Effector memory CD4-positive, alpha-beta T cell (primary cell): ENCODE results near the gene SNHG17.

Experiments
- DNase-seq, 3 donors: peaks; one replicate each; pipeline ENCODE4 v3.0.0-alpha.2; 2020
- H3K27ac ChIP-seq: 2 replicates; pipeline ENCODE4 v1.7.0; 2013; ENCODE audit warnings: mild to moderate bottlenecking, low read length, moderate library complexity; ENCODE audit not compliant: insufficient read depth, poor library complexity, severe bottlenecking
- H3K27me3 ChIP-seq: replicated peaks from 2 replicates; pipeline ENCODE4 v1.7.0; 2013; ENCODE audit warnings: mild to moderate bottlenecking, low read length; ENCODE audit not compliant: insufficient read depth, control insufficient read depth, poor library complexity, severe bottlenecking
- H3K36me3 ChIP-seq: 2 replicates; pipeline ENCODE4 v1.7.0; 2013; ENCODE audit warnings: mild to moderate bottlenecking, low read length, moderate library complexity; ENCODE audit not compliant: control insufficient read depth, insufficient read depth
- H3K4me1 ChIP-seq: 2 replicates; pipeline ENCODE4 v1.7.0; 2013; ENCODE audit warnings: low read length, mild to moderate bottlenecking; ENCODE audit not compliant: control insufficient read depth, insufficient read depth, poor library complexity, severe bottlenecking
- H3K4me3 ChIP-seq: 2 replicates; pipeline ENCODE4 v1.7.0; 2013; ENCODE audit warnings: low read length, low read depth, mild to moderate bottlenecking; ENCODE audit not compliant: insufficient read depth, poor library complexity, severe bottlenecking
- H3K9me3 ChIP-seq: 2 replicates; pipeline ENCODE4 v1.7.0; 2013; ENCODE audit warnings: mild to moderate bottlenecking, low read length, moderate library complexity; ENCODE audit not compliant: control insufficient read depth
- total RNA-seq, 3 donors: gene quantifications; one replicate each; lab custom pipeline; 2026; lab: John Stamatoyannopoulos, UW

Gene SNHG17
- total RNA-seq: 50.1 to 69.7 (median 65.8) reads per million in 3 donors

DNA sequence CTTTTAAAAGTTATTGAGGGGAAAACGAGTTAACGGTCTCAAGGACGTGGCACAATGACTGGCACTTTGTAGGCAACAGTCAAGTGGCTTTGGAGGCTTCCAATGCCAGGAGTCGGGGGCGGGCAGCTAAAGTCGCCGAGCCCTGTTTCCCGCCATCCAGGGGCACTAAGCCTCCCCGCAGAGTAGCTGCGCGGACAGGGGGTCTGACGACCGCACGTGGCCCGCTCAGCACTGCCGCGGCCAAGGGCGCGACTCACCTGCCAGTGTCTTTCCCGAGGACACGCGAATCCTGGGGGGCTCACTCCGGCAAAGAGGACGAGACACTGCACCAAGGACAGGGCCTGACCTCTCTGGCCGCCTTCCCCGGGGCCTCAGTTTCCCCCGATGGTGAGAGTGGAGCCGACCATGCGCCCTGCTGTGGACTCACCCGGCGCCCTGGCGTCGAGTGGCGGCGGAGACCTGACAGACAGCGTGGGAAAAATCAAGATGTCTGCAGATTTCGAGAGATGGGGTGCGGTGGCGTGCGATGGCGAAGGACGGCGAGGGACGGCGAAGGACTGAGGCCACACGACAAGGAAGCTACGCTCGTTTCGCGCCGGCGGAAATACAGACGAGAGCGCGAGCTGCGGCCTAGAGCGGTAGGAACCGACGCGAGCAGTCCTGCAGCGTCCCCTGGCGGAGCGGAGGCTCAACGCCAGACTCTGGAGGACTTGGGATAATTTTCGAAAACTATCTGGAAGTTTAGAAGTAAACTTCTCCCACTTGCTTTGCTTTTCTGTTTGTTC lies at the start of gene SNHG17:
TSS of gene SNHG17 (minus strand) at position 559 of the 785 bp plus-strand sequence.
- no peaks in the 10 kb centered on the region for H3K9me3 ChIP-seq
- DNase-seq: peak; percentile 77 to 85 (median 79)
- peaks cover 25% of the 10 kb centered on the region for H3K36me3 ChIP-seq
- no peaks in the 10 kb centered on the region for H3K27me3 ChIP-seq
- H3K4me1 ChIP-seq: peaks cover 23% of the 10 kb centered on the region
- peak within 1 kb of the TSS; percentile 67 for H3K4me3 ChIP-seq
- H3K27ac ChIP-seq: peak within 1 kb of the TSS; percentile 79

DNA sequence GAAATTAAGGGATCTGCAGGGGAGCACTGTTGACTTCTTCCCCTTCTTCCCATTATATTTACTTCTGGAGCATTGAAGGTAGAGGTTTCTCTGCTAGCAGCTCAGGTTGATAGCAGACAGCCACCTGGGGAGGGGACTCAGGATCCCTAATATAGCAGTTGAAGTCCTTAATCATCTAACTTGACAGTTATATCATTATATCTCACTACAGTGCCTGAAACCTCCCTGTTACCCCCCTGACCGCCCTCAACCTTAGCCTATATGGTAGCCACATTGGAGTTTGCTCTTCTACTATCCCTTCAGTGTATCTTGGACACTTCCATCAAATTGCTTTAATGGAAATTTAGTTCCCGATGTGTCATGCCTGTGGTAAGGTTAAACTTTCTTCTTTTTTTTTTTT lies 44.5 kb upstream of the SNHG17 start:
- Histone ChIP-seq H3K9me3 (no peaks in the 10 kb centered on the region), H3K4me3 (no peak overlapping the region), H3K4me1 (peaks cover 4% of the 10 kb centered on the region), H3K36me3 (peaks cover 12% of the 10 kb centered on the region), H3K27ac (no peak overlapping the region), H3K27me3 (no peaks in the 10 kb centered on the region)
- DNase-seq: no peak

DNA sequence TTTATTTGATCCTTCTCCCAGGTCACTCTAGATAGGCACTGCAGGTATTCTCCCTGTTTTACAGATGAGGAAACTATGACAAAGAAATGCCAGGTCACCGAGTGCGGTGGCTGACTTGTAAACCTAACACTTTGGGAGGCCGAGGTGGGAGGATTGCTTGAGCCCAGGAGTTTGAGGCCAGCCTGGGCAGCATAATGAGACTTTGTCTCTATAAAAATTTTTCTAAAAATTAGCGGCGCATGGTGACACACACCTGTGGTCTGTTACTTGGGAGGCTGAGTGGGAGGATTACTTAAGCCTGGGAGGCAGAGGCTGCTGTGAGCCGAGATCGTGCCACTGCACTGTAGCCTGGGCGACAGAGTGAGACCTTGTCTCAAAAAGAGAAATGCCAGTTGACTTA lies 42.6 kb upstream of the SNHG17 start:
- no peak overlapping the region for H3K27ac ChIP-seq
- no peaks in the 10 kb centered on the region for H3K9me3 ChIP-seq
- no peak for DNase-seq
- H3K4me1 ChIP-seq: peaks cover 4% of the 10 kb centered on the region
- no peaks in the 10 kb centered on the region for H3K27me3 ChIP-seq
- peaks cover 6% of the 10 kb centered on the region for H3K36me3 ChIP-seq
- no peak overlapping the region for H3K4me3 ChIP-seq

DNA sequence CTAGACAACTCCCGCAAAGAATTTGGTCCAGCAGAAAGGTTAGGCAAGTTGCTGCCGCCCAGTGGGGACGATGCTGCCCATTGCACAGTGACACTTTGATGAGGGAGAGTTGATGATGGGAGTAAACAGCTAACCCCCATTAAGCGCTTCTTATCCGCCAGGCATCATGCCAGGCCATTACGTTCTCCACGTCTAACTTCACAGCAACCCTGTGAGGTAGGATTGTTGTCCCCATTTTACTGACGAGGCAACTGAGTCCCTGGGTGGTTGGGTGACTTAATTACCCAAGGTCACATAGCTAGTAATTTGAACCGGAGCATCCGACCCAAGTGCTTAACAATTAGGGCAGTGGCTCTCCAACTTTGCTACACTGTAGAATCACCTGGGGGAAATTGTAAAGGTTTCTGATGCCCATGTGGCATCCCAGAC lies 38.3 kb upstream of the SNHG17 start:
- Histone ChIP-seq H3K36me3 (no peaks in the 10 kb centered on the region), H3K4me3 (peak overlapping the region; percentile 71), H3K27ac (peak overlapping the region; percentile 81), H3K9me3 (no peaks in the 10 kb centered on the region), H3K4me1 (peaks cover 4% of the 10 kb centered on the region), H3K27me3 (no peaks in the 10 kb centered on the region)
- DNase-seq: no peak

DNA sequence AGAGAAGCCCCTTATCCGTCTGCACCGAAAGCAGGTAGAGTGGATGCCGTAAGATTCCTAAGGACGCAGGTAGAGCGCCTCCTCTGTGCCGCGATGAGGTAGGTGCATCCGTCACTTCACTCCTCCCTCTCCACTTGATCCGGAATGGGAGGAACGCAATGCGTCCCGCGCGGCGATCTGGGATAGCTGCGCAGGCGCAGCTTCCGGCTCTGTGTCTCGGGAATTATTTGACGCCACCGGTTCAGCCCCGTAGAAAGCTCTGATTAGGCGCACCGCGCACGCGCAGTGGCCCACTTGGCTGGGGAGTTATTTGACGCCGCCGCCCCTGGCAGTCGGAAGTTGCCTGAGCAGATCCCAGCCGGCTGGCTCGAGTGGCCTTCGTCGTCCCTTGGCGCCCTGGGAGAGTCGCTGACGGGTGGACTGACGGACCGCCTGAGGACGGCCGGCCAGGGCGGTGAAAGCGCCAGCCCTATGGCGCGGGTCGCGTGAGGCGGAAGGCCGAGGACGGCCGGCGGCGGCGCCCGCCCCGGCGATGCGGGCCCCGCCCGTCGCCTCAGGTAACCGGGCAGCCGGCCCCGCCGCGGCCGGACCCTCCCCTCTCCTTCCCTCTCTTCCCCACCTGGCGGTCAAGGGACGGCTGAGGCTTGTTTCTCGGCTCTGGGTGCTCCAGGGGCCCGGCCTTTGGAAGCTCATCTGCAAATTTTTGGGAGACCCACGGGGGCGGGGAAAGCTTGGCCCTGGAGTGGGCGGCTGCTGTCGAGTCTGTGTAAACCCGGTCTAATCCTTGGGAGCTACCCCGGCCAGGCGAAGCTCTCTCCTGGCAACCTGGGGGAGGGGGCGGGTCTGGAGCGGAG lies 37.6 kb upstream of the SNHG17 start, which contains the start of gene RALGAPB:
TSS of gene RALGAPB (plus strand) at position 331 of the 854 bp plus-strand sequence. CDS start 15,590 bp downstream, outside the sequence.
- Histone ChIP-seq H3K4me1 (peaks cover 4% of the 10 kb centered on the region), H3K4me3 (peak within 1 kb of the TSS; percentile 71), H3K9me3 (no peaks in the 10 kb centered on the region), H3K27me3 (no peaks in the 10 kb centered on the region), H3K27ac (peak within 1 kb of the TSS; percentile 81), H3K36me3 (no peaks in the 10 kb centered on the region)
- peak; percentile 96 to 98 (median 96) for DNase-seq

DNA sequence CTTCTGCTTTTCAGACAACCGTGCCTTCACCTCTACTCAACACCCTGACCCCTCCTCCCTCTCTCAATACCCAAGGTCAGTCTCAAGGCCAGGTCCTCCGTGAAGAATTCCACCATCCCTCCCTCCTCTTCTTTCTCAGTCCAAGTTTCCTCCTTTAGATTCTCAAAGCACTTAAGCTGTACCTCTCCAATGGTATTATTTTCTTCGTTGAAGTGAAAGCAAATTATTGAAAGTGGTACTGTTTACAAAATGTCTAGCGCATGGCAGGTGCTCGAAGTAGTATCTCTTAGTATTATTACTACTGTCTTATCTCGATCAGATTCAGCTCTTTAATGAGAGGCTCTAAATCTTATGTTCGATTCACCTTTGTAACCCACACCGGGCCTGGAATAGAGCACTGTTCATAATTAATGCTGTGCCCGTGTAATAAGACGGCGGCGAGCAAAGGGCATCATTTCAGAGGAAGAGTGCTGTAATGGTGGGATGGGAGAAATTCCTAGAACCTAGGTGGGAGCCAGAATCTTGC lies 36.9 kb upstream of the SNHG17 start:
- Histone ChIP-seq H3K36me3 (no peaks in the 10 kb centered on the region), H3K27ac (peak overlapping the region; percentile 70), H3K9me3 (no peaks in the 10 kb centered on the region), H3K4me3 (peak overlapping the region; percentile 71), H3K27me3 (no peaks in the 10 kb centered on the region), H3K4me1 (peaks cover 4% of the 10 kb centered on the region)
- no peak for DNase-seq

DNA sequence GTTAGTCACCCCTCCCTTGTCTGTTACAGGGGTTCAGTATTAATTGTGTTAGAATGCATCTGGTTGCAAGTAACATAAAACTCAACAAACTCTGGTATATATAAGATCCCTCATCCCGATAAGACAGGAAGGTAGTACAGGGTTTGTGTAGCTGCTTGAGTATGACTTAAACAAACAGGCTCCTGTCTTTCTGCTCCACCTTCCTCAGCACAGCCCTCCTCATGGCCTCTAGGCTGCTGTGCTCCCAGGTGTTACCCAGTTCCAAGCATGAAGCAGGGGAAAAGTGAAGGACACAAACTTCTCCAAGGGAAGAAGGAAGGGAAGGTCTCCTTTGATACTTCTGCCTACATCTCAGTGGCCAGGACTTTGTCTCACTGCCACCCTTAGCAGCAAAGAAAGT lies 36.1 kb upstream of the SNHG17 start:
- no peaks in the 10 kb centered on the region for H3K36me3 ChIP-seq
- H3K27me3 ChIP-seq: no peaks in the 10 kb centered on the region
- peaks cover 2% of the 10 kb centered on the region for H3K4me1 ChIP-seq
- H3K9me3 ChIP-seq: no peaks in the 10 kb centered on the region
- H3K27ac ChIP-seq: no peak overlapping the region
- DNase-seq: no peak
- no peak overlapping the region for H3K4me3 ChIP-seq

DNA sequence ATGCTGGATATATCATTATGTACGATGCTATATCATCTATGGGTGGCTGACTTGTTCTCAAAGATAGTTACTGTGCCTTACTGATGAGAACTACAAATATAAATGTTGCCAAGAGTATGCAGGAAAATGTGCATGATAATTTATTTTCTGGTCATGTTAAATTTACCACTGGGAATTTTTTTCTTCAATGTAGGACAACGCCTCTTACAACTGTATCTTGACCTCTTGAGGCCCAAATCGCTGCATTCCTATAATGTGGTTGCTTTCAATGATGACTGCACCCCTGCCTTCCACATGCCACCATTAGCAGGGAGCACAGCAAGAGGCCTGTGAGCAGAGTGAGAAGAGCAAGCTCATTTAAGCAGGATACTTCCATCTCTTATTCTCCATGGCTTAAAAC lies 31.9 kb upstream of the SNHG17 start:
- no peak for DNase-seq
- H3K4me3 ChIP-seq: no peak overlapping the region
- H3K27ac ChIP-seq: no peak overlapping the region
- no peaks in the 10 kb centered on the region for H3K36me3 ChIP-seq
- H3K4me1 ChIP-seq: no peaks in the 10 kb centered on the region
- H3K27me3 ChIP-seq: no peaks in the 10 kb centered on the region
- no peaks in the 10 kb centered on the region for H3K9me3 ChIP-seq

DNA sequence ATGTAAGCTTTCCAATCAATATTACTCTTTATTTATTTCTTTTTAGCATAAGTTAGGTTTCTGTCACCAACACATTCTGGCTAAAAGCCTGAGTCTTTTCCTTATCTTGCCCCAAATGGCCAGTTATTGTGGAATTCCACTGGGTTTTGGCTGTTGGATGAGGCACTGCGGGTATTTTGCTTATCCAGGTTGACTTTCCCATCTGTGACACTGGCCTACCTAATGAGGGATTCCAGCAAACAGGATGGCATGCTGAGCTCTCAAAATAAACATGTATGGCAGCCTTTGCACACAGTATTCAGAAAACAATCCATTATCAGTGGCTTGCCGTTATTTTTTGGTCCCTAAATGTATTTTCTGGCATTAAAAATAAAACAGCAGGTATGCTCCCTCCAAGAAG lies 31.0 kb upstream of the SNHG17 start:
- no peaks in the 10 kb centered on the region for H3K27me3 ChIP-seq
- H3K9me3 ChIP-seq: no peaks in the 10 kb centered on the region
- no peaks in the 10 kb centered on the region for H3K4me1 ChIP-seq
- H3K36me3 ChIP-seq: no peaks in the 10 kb centered on the region
- no peak overlapping the region for H3K4me3 ChIP-seq
- no peak for DNase-seq
- H3K27ac ChIP-seq: no peak overlapping the region
